ENCODE data around the gene GRIK4.

DNA sequence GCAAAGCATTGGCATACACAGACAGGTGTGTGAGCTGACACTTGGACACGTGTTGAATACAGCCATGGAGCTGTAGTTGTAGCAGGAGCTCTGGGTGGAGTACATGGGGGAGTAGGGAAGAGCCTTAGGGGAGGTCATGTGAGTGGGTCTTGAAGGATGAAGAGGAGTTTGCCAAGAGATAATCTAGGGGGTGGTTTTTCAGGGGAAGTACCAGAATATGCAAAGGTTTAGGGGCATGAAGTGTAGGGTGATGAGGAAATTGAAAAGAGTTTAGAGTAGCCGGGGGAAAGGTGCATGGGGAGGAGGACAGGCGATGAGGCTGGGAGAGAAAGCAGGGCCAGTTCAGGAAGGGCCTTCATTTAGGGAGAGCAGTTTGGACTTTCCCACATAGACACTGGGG, 74.5 kb downstream of the GRIK4 start:
- TF ChIP-seq, protein P1, sequence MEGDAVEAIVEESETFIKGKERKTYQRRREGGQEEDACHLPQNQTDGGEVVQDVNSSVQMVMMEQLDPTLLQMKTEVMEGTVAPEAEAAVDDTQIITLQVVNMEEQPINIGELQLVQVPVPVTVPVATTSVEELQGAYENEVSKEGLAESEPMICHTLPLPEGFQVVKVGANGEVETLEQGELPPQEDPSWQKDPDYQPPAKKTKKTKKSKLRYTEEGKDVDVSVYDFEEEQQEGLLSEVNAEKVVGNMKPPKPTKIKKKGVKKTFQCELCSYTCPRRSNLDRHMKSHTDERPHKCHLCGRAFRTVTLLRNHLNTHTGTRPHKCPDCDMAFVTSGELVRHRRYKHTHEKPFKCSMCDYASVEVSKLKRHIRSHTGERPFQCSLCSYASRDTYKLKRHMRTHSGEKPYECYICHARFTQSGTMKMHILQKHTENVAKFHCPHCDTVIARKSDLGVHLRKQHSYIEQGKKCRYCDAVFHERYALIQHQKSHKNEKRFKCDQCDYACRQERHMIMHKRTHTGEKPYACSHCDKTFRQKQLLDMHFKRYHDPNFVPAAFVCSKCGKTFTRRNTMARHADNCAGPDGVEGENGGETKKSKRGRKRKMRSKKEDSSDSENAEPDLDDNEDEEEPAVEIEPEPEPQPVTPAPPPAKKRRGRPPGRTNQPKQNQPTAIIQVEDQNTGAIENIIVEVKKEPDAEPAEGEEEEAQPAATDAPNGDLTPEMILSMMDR (IDR thresholded peaks at IDR 0.05; ENCODE audit: low read depth, low read length, poor library complexity, severe bottlenecking) = no peak
- no peak for TF ChIP-seq EZH2phosphoT487 (IDR thresholded peaks at IDR 0.05; ENCODE audit: borderline replicate concordance, low read length)

Data from DOHH2 (cell line).